Measurements from ENCODE around the gene CDC20B.
"Not testable (repeated sequence)": the region's sequence is repeated elsewhere in the genome, so short reads cannot be mapped to it uniquely, and the experiment has no call there.

CDC20B gene

GRCh38 chr5:55104946-55105701 lies 67.9 kb downstream of the CDC20B start:
- DNase-seq (ENCODE audit: insufficient read length, low spot score): no peak
- no peak for FAIRE-seq

- DNase-seq (ENCODE audit: insufficient read length, low spot score): no peak
- no peak for FAIRE-seq
Observed at GRCh38 chr5:55104036-55104772, 68.8 kb downstream of the CDC20B start.

- FAIRE-seq (no peak), DNase-seq (ENCODE audit: insufficient read length, low spot score) (no peak)
Observed at GRCh38 chr5:55102348-55102747, 70.6 kb downstream of the CDC20B start, which contains the start of gene GZMA. GZMA (plus strand) TSS chr5:55102646; CDS start chr5:55102683, 37 bp downstream.

GRCh38 chr5:55101556-55102276 lies 71.3 kb downstream of the CDC20B start:
- FAIRE-seq (no peak), DNase-seq (ENCODE audit: insufficient read length, low spot score) (no peak)

GRCh38 chr5:55101148-55101547 lies 71.8 kb downstream of the CDC20B start:
- not testable (repeated sequence) for DNase-seq (ENCODE audit: insufficient read length, low spot score); FAIRE-seq

GRCh38 chr5:55096861-55097260 lies 76.1 kb downstream of the CDC20B start:
- no peak for FAIRE-seq
- DNase-seq (ENCODE audit: insufficient read length, low spot score): no peak

- FAIRE-seq (no peak), DNase-seq (ENCODE audit: insufficient read length, low spot score) (no peak)
Observed at GRCh38 chr5:55096182-55096581, 76.8 kb downstream of the CDC20B start.

- not testable (repeated sequence) for DNase-seq (ENCODE audit: insufficient read length, low spot score); FAIRE-seq
Observed at GRCh38 chr5:55091011-55091410, 82.0 kb downstream of the CDC20B start.

- not testable (repeated sequence) for FAIRE-seq; DNase-seq (ENCODE audit: insufficient read length, low spot score)
Observed at GRCh38 chr5:55089301-55089700, 83.7 kb downstream of the CDC20B start.

- DNase-seq (ENCODE audit: insufficient read length, low spot score) (no peak), FAIRE-seq (no peak)
Observed at GRCh38 chr5:55081541-55081940, 91.4 kb downstream of the CDC20B start.

GRCh38 chr5:55073211-55073610 lies 99.8 kb downstream of the CDC20B start:
- no peak for DNase-seq (ENCODE audit: insufficient read length, low spot score)
- FAIRE-seq: no peak

GRCh38 chr5:55072666-55073065 lies 100.3 kb downstream of the CDC20B start:
- no peak for FAIRE-seq
- no peak for DNase-seq (ENCODE audit: insufficient read length, low spot score)

GRCh38 chr5:55071413-55071812 lies 101.6 kb downstream of the CDC20B start:
- FAIRE-seq (no peak), DNase-seq (ENCODE audit: insufficient read length, low spot score) (no peak)

- FAIRE-seq: no peak
- DNase-seq (ENCODE audit: insufficient read length, low spot score): no peak
Observed at GRCh38 chr5:55070968-55071367, 102.0 kb downstream of the CDC20B start.

GRCh38 chr5:55066277-55066676 lies 106.7 kb downstream of the CDC20B start:
- FAIRE-seq: no peak
- DNase-seq (ENCODE audit: insufficient read length, low spot score): no peak

GRCh38 chr5:55064523-55064922 lies 108.5 kb downstream of the CDC20B start:
- FAIRE-seq: no peak

GRCh38 chr5:55063899-55064298 lies 109.1 kb downstream of the CDC20B start:
- no peak for DNase-seq (ENCODE audit: insufficient read length, low spot score)
- FAIRE-seq: no peak

More at GRCh38 chr5:55064523-55064922, 108.5 kb downstream of the CDC20B start:
- no peak for DNase-seq (ENCODE audit: insufficient read length, low spot score)

- no peak for FAIRE-seq
- DNase-seq (ENCODE audit: insufficient read length, low spot score): no peak
Observed at GRCh38 chr5:55063220-55063863, 109.6 kb downstream of the CDC20B start.
